HG02973 (cell line): ENCODE data around the gene TRIM67.
"Not testable (repeated sequence)": the region's sequence is repeated elsewhere in the genome, so short reads cannot be mapped to it uniquely, and the experiment has no call there.

Experiments
- ATAC-seq: cut with Tn5 transposase; IDR thresholded peaks from one replicate; pipeline ENCODE4 v1.9.1; 2021; ENCODE audit warnings: moderate library complexity; ENCODE audit not compliant: unreplicated experiment

TRIM67 gene

DNA sequence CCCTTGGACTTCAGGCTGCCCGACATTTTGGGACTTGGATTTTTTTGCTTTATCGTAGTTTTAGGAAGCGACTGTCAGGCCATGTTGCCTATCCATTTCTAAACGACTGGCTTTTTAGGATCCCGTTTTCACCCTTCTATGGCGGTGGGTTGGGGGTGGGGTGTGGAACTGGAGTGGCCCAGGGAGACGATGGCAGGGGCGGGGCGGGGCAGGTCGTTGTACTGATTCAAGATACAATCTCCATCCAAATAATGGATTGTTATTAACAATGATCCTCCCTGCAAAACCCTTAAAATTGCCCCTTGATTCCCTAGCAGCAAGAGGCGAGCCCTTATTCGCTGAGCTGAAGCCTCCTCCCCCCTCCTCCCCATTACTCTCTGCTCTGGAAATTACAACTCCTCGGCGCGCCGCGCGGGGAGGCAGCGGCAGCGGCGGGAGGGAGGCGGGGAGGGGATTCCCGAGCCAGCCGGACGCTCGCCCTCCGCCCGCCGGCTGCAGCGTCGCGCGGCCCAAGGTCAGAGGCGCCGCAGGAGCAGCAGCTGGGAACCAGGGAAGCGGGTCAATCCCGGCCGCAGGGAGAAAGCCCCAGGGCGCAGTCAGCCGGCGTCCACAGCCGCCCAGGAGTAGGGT lies at the start of gene TRIM67:
TSS of gene TRIM67 (plus strand) at position 392 of the 630 bp plus-strand sequence. CDS start 912 bp downstream, outside the sequence.
- no peak for ATAC-seq

DNA sequence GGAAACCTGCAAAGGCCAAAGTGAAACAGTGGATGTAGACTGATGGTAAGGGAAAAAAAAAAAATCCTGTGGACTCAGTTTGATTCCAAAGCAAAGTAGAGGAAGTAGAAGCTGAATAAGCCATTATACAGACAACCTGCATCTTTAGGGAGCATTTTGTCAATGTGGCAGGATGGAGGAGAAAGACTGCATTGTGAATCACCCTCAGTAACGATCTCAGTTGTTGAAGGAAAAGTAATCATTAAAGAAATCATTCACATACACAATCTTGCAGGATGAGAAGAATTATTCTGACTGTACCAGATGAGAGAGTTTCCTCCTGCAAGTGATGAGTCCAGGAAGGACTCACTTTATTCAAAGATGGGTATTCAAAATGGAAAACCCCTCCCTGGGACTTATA lies 45.1 kb upstream of the TRIM67 start:
- ATAC-seq: no peak

DNA sequence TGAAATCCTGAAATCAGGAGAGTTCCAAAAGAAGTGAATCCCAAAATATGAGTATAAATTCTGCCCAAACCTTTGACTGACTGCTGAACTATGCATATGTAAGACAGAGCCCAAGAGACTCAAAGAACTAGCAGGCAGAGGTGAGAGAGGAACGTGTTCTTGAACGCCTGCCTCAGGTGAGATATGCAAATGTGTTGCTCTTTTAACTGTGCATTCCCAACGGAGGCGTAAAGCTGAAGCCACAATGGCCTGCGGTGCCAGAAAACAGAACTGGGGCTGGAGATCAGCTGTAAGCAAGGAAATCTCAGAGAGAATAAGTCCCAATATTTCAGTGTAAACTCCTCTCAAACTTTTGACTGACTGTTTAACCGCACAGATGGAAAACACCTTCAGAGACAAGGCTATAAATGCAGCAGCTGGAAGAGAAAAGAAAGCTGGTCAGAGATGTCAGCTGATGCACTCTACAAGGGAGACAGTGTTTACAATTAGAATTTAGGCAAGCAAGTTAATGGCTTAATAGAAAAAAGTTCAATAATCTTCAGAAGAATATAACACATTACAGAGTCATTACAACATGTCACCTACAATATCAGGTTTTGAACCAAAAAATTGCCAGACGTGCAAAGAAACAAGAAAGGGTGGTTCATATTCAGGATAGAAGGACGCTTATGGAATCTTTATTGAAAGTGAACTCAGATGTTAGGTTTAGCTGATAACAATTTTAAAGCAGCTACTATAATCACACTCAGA lies 43.0 kb upstream of the TRIM67 start:
- ATAC-seq: no peak

DNA sequence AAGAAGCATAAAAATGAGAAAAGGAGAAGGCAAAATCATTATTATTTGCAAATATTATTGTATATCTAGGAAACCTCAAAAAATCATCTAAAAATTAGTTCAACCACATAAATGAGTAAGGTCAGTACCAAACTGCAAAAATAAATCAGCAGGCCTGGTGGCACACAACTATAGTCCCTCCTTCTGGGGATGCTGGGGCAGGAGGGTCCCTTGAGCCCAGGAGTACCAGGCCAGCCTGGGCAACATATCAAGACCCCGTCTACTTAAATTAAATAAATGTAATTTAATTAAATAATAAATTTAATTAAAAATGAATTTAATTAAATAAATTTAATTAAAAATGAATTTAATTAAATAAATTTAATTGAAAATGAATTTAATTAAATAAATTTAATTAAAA lies 40.3 kb upstream of the TRIM67 start:
- no peak for ATAC-seq

DNA sequence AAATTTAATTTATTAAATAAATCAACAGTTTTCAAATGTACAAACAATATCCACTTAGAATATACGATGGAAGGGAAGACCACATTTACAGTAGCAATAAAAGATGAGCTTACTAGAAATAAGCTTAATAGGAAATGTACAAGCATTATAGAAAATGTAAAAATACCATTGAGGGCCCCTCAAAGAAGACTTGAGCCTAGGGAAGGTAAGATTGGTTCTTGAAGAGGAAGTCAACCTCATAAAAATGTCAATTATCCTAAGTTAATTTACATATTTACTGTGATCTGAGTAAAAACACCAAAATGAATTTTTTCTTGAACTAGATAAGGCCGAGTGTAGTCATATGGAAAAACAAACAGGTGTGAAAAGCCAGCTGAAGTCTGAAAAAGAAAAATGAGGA lies 39.7 kb upstream of the TRIM67 start:
- no peak for ATAC-seq

DNA sequence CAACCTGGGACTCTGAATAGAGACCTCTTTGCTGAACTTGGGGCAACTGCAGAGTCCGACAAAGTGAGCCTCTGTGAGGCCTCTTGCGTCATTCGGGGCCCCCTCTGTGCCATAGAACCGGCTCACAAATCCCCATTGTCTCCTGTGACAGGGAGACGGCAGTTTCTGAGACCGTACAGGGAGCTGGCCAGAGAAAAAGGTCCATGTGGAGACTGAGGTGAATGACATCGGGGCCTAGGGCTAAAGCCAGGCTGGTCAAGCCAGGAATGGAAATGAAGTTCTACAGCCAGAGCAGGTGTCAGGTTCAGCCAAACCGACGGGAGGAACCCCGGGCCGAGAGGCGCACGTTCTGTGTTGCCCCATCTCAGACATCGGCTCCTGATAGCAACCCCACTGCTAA lies 37.1 kb upstream of the TRIM67 start:
- ATAC-seq: no peak

DNA sequence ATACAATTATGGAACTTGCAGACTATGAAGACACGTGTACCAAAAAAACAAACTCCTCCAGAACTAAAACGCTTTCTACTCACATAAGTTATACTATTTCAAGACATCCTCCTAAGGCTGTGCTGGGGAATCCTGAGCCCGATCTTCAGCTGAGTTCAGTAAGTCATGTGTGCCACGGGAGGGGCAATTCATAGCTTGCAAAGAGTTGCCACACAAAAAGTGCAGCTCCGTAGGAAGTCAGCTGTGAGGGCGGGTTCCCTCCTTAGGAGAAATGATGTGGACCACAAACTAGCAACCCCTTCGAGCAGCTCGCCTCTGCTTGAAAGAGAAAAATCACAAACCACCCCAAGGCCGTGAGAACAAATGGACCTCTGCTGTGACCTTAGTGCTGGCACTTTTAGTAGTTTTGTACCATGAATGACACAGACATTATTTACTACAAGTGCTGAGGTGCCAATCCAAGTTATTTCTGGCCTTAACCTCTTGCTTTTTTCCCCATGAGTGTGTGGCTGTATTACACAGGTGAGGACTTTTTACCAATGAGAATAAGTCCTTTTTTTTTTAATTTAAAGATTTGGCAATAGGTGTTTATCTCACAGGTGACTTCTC lies 35.8 kb upstream of the TRIM67 start:
- ATAC-seq: no peak

DNA sequence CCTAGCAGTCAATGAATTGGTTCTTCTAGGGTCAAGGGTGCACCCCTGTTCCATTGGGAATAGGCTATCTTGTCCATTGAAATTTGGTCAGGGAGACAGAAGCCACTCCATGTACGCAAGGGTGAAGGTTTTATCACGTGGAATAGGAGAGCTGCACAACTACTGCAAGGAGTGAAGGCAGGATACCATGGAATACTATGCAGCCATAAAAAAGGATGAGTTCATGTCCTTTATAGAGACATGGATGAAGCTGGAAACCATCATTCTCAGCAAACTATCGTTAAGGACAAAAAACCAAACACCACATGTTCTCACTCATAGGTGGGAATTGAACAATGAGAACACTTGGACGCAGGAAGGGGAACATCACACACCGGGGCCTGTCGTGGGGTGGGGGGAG lies 34.8 kb upstream of the TRIM67 start:
- not testable (repeated sequence) for ATAC-seq

DNA sequence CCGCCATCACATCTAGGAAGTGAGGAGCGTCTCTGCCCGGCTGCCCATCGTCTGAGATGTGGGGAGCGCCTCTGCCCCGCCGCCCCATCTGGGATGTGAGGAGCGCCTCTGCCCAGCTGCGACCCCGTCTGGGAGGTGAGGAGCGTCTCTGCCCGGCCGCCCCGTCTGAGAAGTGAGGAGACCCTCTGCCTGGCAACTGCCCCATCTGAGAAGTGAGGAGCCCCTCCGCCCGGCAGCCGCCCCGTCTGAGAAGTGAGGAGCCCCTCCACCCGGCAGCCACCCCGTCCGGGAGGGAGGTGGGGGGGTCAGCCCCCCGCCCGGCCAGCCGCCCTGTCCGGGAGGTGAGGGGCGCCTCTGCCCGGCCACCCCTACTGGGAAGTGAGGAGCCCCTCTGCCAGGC lies 33.4 kb upstream of the TRIM67 start:
- not testable (repeated sequence) for ATAC-seq

DNA sequence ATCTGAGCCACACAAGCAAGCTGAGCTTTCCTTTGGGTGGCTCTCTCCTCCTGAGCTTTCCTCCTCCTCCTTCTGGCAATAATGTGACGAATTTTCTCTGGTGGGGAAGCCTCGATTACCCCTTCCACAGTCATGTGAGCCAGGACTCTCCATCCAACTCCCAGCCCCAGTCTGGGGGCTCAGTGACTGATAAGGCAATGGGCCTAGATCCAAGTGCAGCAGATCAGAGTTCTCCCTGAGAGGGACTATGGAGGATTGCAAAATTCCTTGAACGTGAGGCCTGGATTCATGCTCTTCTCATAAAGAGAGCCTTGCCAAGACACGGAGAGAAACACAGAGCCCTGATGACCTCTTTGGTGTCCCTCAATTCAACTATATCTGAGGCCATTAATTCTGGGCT lies 31.3 kb upstream of the TRIM67 start:
- no peak for ATAC-seq

DNA sequence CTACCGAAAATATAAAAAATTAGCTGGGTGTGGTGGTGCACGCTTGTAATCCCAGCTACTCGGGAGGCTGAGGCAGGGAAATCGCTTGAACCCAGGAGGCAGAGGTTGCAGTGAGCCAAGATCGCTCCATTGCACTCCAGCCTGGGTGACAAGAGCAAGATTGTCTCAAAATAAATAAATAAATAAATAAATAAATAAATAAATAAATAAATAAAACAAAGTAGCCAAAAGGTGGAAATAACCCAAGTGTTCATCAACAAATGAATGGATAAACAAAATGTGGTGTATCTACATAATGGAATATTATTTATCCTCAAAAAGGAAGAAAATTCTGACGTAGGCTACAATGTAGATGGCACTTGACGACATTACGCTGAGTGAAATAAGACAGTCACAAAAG lies 29.3 kb upstream of the TRIM67 start:
- not testable (repeated sequence) for ATAC-seq

DNA sequence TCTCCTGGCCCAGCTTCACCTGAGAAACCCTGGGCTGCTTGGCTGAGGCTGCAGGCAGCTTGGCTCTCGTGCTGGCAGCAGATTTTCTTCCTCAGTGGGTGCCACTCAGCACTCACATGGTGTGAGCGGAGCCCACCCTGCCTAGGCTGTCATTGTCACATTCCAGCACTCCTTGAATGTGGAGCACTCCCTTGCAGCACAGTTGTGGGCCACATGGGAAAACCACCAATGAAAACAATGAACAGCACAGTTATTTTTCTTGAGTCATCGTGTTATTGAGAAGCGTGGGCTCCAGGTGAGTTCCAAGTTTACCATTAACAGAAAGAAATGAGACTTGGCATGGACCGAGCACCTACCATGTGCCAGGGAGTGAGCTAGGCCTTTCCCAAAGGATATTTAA lies 27.2 kb upstream of the TRIM67 start:
- no peak for ATAC-seq

DNA sequence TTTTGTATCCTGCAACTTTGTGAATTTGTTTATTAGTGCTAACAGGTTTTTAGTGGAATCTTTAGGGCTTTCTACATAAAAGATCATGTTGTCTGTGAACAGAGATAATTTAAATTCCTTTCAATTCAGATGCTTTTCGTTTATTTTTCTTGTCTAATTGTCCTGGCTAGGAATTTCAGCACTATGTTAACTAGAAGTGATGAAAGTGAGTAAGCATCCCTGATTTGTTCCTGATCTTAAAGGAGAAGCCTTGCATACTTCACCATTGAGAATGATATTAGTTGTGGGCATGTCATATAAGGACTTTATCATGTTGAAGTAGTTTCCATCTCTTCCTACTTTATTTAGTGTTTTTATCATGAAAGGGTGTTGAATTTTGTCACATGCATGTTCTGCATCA lies 23.6 kb upstream of the TRIM67 start:
- no peak for ATAC-seq

DNA sequence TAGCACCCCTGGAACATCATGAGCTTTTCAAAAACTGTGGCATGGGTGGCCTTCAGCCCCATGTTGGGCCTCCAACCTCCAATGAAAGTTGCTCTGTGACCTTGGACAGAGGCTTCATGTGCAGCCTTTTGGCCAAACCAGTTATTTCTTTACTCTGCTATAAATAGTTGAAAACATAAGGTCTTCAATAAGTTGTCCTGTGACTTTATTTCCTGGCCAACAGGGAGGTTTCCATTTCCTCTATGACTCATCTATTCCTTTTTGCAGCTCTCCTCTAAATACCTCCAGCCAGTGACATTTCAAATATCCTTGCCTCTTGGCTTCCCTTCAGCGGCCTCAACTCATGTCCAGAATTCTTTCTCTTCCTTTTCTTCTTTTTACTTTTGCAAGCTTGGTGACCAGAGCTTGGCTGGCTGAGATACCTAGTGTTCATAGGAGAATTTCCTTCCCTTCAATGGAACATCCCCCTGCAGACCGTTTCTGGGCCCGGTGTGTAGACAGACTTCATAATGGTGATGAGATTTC lies 22.7 kb upstream of the TRIM67 start:
- no peak for ATAC-seq

DNA sequence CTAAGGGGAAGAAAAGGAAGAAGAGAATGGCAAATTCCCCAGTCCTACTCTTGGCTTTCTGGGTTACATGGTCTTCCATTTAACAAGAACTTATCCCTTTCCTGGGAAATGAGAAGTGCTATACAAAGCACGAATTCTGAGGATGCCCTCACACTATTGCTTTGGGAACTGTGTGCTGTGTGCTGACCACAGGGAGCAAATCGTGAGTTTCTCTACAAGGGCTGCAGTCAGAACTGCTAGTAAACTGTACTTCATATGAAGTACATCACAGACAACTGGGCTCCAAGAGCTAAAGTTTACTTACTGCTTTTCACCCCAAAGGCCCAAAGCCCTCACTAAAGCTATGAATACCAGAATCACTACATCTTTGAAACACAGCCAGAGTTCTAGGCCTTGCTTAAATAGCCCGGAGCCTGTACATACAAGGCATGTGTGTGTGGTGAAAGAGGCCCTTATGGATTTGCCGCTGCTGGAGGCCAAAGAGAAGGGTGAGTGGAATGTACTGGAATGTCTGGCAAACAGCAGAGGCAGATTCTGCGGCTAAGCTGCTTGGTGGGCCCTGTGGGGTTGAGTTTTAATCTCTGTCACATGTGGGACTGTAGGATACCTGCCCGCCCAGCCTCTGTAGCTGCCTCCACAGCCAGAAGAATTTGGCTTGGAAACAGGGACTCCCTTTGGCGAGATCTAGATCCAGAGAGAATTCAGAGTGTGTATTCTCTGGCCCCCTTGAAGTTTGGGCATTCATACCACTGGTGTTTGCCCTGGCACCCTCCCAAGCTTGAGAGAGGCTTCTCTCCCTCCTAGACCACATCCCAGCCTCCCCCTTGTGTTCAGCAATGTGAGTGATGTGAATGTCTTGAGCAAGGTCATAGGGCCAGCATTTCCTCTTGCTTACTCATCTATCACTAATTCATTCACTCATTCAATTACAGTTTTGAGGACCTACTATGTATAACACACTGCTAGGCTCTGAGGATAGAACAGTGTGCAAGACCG lies 21.9 kb upstream of the TRIM67 start:
- no peak for ATAC-seq

DNA sequence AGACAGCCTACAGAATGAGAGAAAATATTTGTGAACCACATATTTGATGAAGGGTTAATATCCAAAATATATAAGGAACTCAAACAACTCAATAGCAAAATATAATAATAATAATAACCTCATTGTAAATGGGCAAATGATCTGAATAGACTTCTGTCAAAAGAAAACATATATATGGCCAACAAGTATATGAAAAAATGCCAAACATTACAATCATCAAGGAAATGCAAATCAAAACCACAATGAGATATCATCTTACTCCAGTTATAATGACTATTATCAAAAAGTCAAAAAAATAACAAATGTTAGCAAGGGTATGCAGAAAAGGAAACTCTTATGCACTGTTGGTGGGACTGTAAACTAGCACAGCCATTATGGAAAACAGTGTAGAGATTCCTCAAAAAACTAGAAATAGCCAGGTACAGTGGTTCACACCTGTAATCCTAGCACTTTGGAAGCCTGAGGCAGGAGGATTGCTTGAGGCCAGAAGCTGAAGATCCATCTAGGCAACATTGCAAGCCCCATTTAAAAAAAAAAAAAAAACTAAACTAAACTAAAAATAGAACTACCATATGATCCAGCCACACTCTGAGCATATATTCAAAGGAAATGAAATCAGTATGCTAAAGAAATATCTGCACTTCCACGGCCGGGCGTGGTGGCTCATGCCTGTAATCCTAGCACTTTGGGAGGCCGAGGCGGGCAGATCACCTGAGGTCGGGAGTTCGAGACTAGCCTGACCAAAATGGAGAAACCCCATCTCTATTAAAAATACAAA lies 17.3 kb upstream of the TRIM67 start:
- ATAC-seq: no peak

DNA sequence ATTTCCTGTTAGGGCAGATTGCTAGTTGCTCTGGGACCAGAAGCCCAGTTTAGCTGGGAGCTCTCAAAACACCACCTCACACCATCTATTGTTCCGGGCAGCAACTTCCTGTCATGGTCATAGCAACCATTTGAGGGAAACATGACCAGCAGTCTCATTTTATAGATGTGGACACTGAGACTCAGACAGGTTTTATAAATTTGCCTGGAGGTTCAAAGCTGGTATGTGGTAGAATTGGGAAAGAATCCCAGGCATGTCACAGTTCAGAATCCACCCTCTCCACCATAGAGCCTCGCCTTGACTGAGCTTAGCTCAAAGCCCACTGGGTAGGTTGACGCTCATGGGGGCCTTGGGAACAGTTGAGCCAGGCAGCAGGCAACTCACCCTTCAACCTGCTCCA lies 14.0 kb upstream of the TRIM67 start:
- ATAC-seq: no peak

DNA sequence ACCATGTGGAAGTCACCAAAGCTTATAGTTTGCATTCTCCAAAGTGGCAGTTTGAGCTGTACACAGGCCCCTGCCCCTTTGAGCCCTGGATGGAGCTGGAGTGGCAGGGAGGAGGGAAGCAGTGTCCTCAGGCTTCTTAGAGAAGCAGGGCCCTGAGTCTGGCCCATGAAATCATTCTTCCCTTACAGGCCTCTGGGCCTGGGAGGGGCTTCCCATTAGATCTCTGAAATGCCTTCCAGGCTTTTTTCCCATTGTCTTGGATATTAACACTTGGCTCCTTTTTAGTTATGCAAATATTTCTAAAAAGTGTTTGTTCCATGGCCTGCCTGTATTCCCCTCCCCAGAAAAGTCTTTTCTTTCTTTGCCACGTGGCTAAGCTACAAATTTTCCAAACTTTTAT lies 10.0 kb upstream of the TRIM67 start:
- ATAC-seq: no peak

DNA sequence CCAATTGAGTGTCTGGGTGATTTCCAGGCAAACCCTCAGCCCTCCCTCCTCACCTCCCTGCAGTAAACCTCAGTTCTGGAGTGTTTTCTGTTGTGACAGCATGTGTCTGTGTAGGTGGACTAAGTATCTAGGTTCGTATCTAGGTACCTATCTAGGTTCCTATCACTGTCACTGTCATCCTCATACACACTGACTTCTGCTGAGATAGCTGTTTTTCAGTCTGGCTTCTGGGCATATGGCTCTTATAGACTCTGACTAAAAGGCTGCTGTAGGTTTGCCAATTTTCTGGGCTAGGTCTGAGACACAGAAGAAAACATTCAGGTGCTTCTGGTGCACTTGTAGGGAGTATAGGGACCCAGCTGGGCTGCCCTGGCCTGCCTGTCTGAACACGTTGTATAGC lies 8.1 kb upstream of the TRIM67 start:
- no peak for ATAC-seq

DNA sequence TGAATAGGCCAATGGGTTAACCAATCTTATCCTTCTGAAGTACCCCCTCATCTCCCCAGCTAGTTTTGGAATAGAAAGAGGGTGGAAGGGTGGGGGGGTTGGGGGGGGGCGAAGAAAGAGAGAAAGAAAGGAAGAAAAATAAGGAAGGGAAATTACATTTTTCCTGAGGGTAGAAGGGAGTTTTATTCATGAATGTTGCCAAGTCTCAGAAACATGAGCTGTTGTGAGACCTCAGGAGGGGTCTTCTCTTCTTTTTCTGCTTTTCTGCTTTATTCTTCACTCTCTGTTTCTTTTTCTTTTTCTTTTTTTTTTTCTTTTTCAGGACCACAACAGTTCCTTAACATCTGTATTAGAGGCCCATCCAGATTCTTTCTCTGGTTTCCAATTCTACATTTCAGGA lies 6.0 kb upstream of the TRIM67 start:
- ATAC-seq: no peak
